A673 (cell line): Measurements from ENCODE around the gene AQP12B. TPM values are rescaled to one million over a fixed set of nuclear protein-coding genes. Genes with fewer than 3 reads are reported as not detected.

Source experiments
- BruUV-seq: library from RNA; stranded (reverse); fragments of 400-500 nt; replicated peaks from 2 replicates; lab custom pipeline; 2021; lab: Mats Ljungman, UMichigan
- CTCF ChIA-PET: fragments of 300-600 bp; sonication (Branson Sonifier 250); formaldehyde crosslinking; loops from one replicate; lab custom pipeline; 2022; ENCODE audit warnings: antibody characterized with exemption; lab: Charles Lee
- POLR2A ChIA-PET: fragments of 300-600 bp; sonication (Branson Sonifier 250); formaldehyde crosslinking; loops from one replicate; lab custom pipeline; 2022; ENCODE audit warnings: antibody characterized with exemption; ENCODE audit not compliant: low non-redundant PET; lab: Charles Lee
- DNase-seq: peaks from one replicate; pipeline ENCODE4 v3.0.0-alpha.2; 2015; ENCODE audit warnings: low spot score
- H3K27ac ChIP-seq: fragments of 200-600 bp; sonication (generic); 2 replicates; pipeline ENCODE4 v1.5.1; 2016; ENCODE audit warnings: mixed run types, low read depth, mild to moderate bottlenecking, mixed read lengths, antibody characterized with exemption, low read length; ENCODE audit not compliant: poor library complexity, severe bottlenecking
- H3K27me3 ChIP-seq: fragments of 200-600 bp; sonication (generic); replicated peaks from 2 replicates; pipeline ENCODE4 v1.6.1; 2017; ENCODE audit warnings: mixed run types, low read depth, mild to moderate bottlenecking, mixed read lengths, antibody characterized with exemption, low read length; ENCODE audit not compliant: insufficient read depth, poor library complexity
- H3K36me3 ChIP-seq: fragments of 200-600 bp; sonication (generic); 2 replicates; pipeline ENCODE4 v1.6.1; 2016; ENCODE audit warnings: mixed run types, mild to moderate bottlenecking, mixed read lengths, antibody characterized with exemption, low read length; ENCODE audit not compliant: insufficient read depth, poor library complexity, severe bottlenecking
- H3K4me1 ChIP-seq: fragments of 200-600 bp; sonication (generic); 2 replicates; pipeline ENCODE4 v1.6.1; 2017; ENCODE audit warnings: mixed run types, mild to moderate bottlenecking, mixed read lengths, antibody characterized with exemption, low read length; ENCODE audit not compliant: insufficient read depth, poor library complexity, severe bottlenecking
- H3K4me3 ChIP-seq: fragments of 200-600 bp; sonication (generic); 2 replicates; pipeline ENCODE4 v1.5.1; 2016; ENCODE audit warnings: low read depth, mixed run types, mild to moderate bottlenecking, mixed read lengths, low read length; ENCODE audit not compliant: poor library complexity, severe bottlenecking
- H3K9me3 ChIP-seq: fragments of 200-600 bp; sonication (generic); 2 replicates; pipeline ENCODE4 v1.6.1; 2016; ENCODE audit warnings: mixed run types, low read depth, mild to moderate bottlenecking, mixed read lengths, antibody characterized with exemption, low read length; ENCODE audit not compliant: poor library complexity, severe bottlenecking
- CTCF ChIP-seq: fragments of 300-800, 200-600 bp; sonication (generic); conservative IDR thresholded peaks from 2 replicates; pipeline ENCODE4 v1.5.1; 2017; ENCODE audit warnings: low read depth, mild to moderate bottlenecking, antibody characterized with exemption, low read length, moderate library complexity, mixed read lengths
- EZH2 ChIP-seq: fragments of 200-600 bp; sonication (generic); IDR thresholded peaks from 2 replicates; pipeline ENCODE4 v1.6.1; 2017; ENCODE audit warnings: borderline replicate concordance, low read depth, mild to moderate bottlenecking, mixed read lengths, antibody characterized with exemption, low read length; ENCODE audit not compliant: poor library complexity, severe bottlenecking
- intact Hi-C: fragments of 100-400 bp; cut with micrococcal nuclease; formaldehyde crosslinking; loops from one replicate; pipeline ENCODE4 v1.10.0; 2022; ENCODE audit not compliant: unreplicated experiment
- total RNA-seq: library from RNA; stranded (reverse); gene quantifications from 2 replicates; pipeline ENCODE4 v1.2.3, GENCODE V29; 2021

Gene AQP12B
- total RNA-seq, 1 experiment from 2014 or later = not detected

GRCh38 chr2:240670402-240670801 lies 12.3 kb downstream of the AQP12B start:
- no TSS peak for BruUV-seq
- Histone ChIP-seq H3K27me3 (peaks cover 77% of the 10 kb centered on the region), H3K27ac (no peak overlapping the region), H3K9me3 (peaks cover 4% of the 10 kb centered on the region), H3K36me3 (no peaks in the 10 kb centered on the region), H3K4me1 (no peaks in the 10 kb centered on the region), H3K4me3 (no peak overlapping the region)
- intact Hi-C loops = no loop called here
- DNase-seq = no peak
- CTCF ChIA-PET = no interaction called here
- TF ChIP-seq EZH2 (no peak), CTCF (no peak)
- POLR2A ChIA-PET = no interaction called here

- no peak overlapping the region for H3K4me3 ChIP-seq
- no peak overlapping the region for H3K27ac ChIP-seq
- TF ChIP-seq EZH2 (no peak), CTCF (no peak)
- CTCF ChIA-PET = no interaction called here
- H3K36me3 ChIP-seq = no peaks in the 10 kb centered on the region
- BruUV-seq = no TSS peak
- POLR2A ChIA-PET = no interaction called here
- no peaks in the 10 kb centered on the region for H3K4me1 ChIP-seq
- H3K27me3 ChIP-seq = peaks cover 69% of the 10 kb centered on the region
- no peak for DNase-seq
- H3K9me3 ChIP-seq = peaks cover 11% of the 10 kb centered on the region
- intact Hi-C loops = no loop called here
These were observed 18.1 kb downstream of the AQP12B start for GRCh38 chr2:240664622-240665021.

- TF ChIP-seq CTCF = no peak
- no peak for TF ChIP-seq EZH2
- intact Hi-C loops = no loop called here
- Histone ChIP-seq H3K36me3 (no peaks in the 10 kb centered on the region), H3K27ac (no peak overlapping the region), H3K4me3 (no peak overlapping the region), H3K4me1 (no peaks in the 10 kb centered on the region), H3K27me3 (peaks cover 70% of the 10 kb centered on the region), H3K9me3 (peaks cover 11% of the 10 kb centered on the region)
- POLR2A ChIA-PET = no interaction called here
- DNase-seq = no peak
- CTCF ChIA-PET = interaction anchor here (0.7 kb wide), 1 partner anchor 134 kb away, joined by 5 read pairs; no protein-coding TSS in a partner anchor
- BruUV-seq = no TSS peak
These were observed 19.0 kb downstream of the AQP12B start for GRCh38 chr2:240663546-240664190.
